Forelimb muscle (tissue), 1 donor: ENCODE results near the gene TRDMT1. TPM values are rescaled to one million over a fixed set of nuclear protein-coding genes. Genes with fewer than 3 reads are reported as not detected.

ENCODE experiments used
- DNase-seq: peaks from one replicate; pipeline ENCODE4 v3.0.0-alpha.2; 2013; ENCODE audit warnings: low read depth
- polyA plus RNA-seq: library from polyadenylated mRNA; unstranded; fragments of 120-200 nt; gene quantifications from one replicate; pipeline ENCODE4 v1.2.1, GENCODE V29; 2013; ENCODE audit not compliant: insufficient read length

Gene TRDMT1
- polyA plus RNA-seq, 1 donor, result 6.9 TPM

GRCh38 chr10:17210361-17210760, 8.9 kb upstream of the TRDMT1 start:
- DNase-seq, result no peak

GRCh38 chr10:17209881-17210280, 8.4 kb upstream of the TRDMT1 start:
- no peak for DNase-seq

DNA sequence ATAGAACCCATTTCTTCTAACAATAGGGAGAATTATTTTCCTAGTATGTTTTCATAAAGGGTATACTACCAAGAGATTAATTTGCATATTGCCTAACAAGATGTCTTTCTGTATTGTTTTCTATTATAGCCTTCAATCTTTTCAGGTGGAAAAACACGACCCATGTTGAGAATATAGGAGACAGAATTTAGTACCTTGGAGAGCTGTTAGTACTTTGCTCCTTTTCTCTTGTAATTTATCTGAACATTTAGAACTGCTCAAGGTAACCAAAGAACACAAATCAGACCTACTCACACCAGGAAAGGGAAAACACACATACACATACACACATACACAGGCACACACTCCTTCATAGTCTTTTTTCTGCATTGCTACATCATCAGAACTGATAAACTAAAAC, 7.8 kb upstream of the TRDMT1 start:
- DNase-seq, result no peak

GRCh38 chr10:17208476-17208875, 7.0 kb upstream of the TRDMT1 start:
- no peak for DNase-seq

DNA sequence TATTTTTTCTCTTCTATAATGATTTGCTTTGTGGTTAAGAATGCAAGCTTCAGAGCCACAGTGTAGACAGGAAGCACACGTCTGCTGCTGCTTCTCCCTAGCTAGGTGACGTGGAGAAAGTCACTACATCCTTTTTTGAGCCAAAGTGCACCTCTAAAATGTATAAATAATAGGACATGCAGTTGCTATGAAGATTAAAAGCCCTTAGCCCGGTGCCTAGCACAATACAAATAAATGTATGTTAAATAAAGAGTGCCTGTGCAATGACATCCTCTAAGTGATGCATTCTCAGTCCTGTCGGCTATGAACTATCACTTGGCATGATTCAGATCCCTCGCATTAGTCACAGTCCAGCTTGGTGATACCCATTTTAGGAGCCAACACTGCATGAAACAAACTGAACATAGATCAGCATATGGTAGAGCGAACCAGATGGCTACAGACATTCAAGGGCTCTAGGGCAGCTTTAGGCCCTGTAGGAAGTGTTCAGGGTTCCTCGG, 4.8 kb upstream of the TRDMT1 start:
- no peak for DNase-seq

GRCh38 chr10:17203416-17203815, 1.9 kb upstream of the TRDMT1 start:
- no peak for DNase-seq

- no peak for DNase-seq
Measured at GRCh38 chr10:17202999-17203398, 1.5 kb upstream of the TRDMT1 start.

- DNase-seq, result no peak
Measured at GRCh38 chr10:17202506-17202905, 1.0 kb upstream of the TRDMT1 start.

DNA sequence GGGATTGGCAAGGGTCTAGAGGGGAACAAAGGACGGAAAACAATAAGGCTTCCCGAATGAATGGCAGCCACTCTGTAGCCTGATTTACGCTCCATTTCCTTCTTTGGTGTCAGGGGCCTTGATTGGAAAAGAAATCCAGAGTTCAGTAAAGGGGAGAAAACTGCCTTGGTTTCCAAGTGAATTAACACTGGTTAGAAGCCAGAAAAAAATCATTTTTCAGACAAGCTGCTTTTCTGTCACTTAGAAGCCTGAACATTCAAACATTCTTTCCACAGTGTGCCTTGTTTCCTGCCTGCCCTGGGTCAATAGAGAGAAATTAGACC, 283 bp upstream of the TRDMT1 start:
- DNase-seq, result no peak

- DNase-seq, result no peak
Measured at GRCh38 chr10:17200001-17200911, 1.2 kb downstream of the TRDMT1 start.

DNA sequence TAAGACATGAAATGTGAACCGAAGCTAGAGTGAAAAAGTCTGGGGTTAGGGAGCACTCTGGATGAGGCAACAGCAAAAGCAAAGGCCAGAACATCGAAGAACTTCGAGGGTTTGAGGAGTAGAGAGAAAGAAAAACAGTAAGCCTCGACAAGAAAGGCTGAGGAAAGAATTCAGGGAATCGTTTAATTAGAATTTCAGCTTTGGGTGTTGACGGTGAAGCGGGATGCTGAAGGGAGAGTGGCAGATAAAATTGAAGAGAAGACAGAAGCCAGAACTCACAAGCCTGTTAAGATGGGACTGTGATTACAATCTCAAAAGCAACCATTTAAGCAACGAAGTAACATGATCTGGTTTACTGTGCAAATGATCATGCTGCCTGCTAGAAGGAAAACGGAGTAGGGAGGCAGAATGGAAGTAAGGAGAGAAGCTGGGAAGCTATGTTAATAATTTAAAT, 2.1 kb downstream of the TRDMT1 start:
- DNase-seq, result no peak

DNA sequence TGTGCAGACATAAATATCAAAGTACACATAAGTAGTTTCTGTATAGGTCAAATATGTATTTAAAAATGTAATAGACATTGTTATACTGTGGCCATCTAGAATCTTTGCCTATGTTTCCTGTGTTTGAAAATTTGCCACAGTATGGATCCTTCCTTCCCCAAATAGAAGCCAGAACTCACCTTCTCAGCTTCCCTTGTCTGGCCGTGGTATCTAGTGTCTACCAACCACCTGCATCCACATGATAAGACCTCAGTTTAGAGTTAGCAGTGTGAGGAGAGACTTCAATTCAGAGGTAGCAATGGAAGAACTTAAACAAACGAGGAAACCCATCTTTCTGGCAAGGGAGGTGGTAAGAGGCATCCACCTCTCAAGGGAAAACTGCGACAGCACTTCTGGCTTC, 4.9 kb downstream of the TRDMT1 start:
- no peak for DNase-seq

GRCh38 chr10:17196045-17196444, 5.4 kb downstream of the TRDMT1 start:
- no peak for DNase-seq

- DNase-seq, result no peak
Measured at GRCh38 chr10:17195083-17195482, 6.4 kb downstream of the TRDMT1 start.

DNA sequence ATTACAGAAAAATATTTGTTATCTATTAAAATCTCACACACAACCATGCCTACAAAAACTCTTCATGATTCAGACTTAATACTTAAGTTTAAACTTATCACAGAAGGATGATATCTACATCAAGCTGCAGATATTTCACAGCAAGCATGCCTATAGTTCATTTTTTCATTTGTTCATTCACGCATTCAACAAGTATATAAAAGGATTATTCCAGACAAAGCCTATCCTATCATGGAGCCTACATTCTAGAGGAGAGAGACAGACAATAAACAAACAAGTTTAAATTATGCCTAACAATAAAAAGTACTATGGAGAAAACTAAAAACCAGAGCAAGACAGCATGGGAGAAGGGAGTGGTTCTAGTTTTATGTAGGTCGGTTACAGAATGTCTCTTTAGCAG, 10.9 kb downstream of the TRDMT1 start:
- no peak for DNase-seq

DNA sequence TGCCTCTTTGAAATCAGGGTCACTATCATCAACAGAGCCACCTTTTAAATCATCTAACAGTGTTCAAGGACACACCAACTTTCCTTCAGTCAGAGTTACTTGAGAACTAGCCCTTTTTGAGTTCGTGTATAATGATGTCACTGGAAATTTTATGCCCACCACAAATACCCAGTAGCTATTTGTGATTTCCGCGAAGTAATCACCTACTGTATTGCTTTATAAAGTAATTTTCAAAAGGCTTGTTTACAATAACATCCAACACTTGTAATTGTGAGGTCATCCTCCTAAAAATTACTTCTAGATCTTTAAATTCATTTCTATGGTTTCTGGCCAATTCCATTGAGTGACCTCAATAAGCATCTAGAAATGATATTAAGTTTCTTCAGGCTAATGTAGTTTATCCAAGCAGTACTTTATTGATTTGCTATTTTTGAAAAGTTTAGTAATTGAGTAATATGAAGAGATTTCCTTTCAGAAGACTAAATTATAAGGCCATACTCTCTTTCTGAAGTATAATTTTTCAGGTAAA, 12.8 kb downstream of the TRDMT1 start:
- no peak for DNase-seq

DNA sequence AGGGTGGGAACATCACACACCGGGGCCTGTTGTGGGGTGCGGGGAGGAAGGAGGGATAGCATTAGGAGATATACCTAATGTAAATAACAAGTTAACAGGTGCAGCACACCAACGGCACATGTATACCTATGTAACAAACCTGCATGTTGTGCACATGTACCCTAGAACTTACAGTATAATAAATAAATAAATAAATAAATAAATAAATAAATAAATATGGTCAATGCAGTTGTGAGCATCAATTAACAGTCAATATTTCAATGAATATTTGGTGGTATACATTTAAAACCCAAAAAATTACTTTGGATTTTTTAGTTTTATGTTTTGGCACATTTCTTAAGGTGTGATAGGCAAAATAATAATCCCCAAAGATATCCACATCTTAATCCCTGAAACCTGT, 15.6 kb downstream of the TRDMT1 start:
- DNase-seq, result no peak

DNA sequence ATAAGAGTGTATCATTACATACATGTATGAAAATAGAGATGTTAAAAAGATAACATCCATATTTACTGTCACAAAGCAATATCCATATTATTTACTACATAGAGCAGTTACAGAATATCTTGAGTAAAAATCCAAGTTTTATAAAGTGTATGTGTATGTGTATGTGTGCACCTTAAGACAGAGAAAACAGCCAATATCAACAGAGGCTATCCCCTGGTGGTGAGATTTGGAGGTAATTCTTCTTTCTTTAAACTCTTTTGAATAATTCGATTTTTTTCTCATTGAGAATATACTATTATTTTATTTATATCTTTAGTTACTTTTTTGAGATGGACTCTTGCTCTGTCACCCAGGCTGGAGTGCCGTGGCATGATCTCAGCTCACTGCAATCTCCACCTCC, 18.4 kb downstream of the TRDMT1 start:
- no peak for DNase-seq

DNA sequence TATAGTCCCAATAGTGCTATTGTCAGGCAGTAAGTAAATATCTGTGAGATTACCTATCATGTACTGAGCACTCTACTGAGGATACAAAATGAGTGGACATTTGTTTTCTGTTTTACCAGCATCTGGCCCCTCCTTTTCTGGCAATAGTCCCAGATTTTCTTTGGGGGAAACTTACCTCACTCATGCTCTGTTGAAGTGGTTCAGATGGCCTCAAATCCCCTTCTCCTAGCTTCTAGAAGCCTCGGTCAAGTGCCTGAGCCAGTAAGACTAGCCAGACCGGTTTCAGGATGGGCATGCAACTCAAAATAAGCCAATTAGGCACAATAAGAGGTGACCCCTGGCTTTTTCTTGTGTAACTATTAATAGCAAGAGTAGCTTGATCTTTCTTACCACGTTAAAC, 19.7 kb downstream of the TRDMT1 start:
- DNase-seq, result no peak

DNA sequence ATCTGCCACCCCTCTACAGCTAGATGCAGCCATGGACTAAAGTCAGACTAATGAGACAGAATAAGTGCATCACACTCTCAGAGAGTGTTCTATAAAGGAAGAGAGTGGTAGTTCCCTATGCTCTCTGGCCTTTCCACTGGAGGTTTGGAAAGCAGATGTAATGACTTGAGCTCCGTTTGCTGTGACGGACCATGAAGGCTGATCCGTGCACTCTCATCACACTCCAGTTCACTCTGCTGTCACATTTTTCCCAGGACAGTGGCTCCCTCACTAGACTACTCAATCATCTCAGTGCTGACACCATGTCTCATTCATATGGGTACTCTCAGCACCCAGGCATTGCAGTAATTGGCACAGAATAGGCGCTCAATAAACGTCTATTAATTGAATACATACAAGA, 20.4 kb downstream of the TRDMT1 start:
- DNase-seq, result no peak

DNA sequence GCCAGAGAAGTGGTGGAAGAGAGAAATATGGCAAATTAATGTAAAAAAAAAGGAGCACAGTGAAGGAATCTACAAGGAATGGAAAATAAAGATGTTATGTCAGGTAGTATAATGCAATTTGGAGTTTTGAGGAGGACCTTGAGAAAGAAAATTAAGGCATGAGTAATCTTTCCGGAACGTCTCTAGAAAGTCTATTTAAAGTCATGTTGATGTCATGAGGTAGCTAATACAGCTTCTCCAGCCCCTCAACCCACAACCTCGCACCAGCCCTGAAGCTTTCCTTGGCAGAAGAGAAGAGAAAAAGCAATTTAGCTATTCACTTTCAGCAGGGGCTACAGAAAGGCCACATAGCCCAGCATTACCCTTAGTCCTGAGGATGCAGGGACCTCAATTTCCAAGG, 22.5 kb downstream of the TRDMT1 start:
- DNase-seq, result no peak

GRCh38 chr10:17178006-17178405, 23.5 kb downstream of the TRDMT1 start:
- DNase-seq, result no peak

- no peak for DNase-seq
Measured at GRCh38 chr10:17177014-17177413, 24.5 kb downstream of the TRDMT1 start.
